ENCODE results near the gene ZNF583.

ZNF583 gene

DNA sequence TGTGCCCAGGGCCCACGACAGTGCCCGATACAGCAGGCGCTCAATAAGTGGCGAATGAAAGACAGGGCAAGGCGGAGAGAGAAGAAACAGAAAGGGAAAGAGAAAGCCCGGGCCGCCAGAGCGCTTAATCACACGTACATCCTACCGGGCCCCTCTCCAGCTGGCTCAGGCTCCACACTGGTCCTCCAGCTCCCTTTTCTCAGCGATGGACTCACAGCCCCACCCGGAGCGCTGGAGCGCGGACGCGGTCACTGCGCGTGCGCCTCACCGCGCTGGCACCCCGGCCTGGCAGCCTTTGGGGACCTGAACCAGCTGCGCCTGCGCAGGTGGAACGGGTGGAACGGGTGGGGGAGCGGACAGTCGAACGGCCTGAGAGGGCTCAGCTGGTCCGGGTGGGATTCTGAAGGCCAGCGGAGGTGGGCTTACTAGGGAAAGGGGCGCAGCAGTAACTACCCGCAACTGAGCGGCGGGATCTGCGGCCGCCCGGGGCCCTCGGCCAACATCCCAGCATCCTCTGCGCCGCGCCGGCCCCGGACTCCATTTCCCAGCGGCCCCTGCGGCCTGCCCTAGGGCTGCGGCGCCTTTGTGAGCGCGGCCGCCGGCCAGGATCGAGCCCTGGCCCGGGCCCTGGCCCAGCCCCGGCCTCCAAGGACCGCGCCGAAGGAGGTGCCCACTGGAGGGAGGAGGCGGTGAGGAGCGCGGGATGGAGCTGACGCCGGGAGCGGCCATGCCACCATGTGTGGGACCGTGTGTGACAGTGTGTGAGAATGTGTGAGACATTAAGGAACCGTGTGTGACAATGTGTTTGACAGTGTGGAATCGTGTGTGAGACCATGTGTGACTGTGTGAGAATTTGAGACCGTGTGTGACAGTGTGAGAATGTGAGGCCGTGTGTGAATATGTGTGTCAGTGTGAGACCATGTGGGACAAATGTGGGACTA is at the start of gene ZNF583:
Gene ZNF583 (plus strand): TSS at position 569 of the 941 bp plus-strand sequence. CDS start 2,783 bp downstream, outside the sequence.
- DNase-seq (ENCODE audit: low read depth): peak; percentile 80

DNA sequence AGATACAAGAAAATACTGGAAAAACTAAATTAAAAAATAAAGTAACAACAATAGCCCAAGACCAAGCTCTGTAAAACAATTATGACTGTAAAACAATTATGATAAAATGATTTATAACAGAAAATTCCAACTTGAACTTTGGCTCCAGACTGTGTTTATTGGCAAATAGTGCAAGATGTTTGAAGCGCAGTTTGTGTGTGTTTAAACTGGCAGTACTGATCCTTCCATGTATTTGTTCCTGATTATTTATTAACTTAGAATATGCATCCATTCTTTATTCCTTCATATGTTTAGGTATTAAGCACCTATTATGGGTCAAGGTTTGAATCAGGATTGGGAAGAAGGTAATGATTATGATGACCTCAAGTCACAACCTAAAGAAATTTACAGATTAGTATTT is 48.6 kb upstream of the ZNF583 start:
- DNase-seq (ENCODE audit: low read depth): no peak

DNA sequence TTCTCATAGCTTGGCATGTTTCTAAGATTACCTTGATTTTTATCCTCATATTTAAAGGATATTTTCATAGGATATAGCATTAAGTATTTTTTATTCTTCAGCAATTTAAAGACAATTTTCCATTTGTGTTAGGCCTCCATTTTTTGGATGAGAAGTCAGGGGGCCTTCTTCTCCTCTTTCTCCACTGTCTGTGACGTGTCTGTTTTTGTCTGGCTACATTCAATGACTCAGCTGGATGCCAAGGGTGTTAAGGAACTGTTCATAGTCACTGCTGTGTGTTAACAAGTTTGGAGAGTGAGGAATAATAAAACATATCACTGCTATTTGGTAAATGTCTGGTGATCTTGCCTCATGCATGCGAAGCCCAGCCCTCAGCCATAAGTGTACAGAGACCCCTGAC is 47.2 kb upstream of the ZNF583 start:
- no peak for DNase-seq (ENCODE audit: low read depth)

DNA sequence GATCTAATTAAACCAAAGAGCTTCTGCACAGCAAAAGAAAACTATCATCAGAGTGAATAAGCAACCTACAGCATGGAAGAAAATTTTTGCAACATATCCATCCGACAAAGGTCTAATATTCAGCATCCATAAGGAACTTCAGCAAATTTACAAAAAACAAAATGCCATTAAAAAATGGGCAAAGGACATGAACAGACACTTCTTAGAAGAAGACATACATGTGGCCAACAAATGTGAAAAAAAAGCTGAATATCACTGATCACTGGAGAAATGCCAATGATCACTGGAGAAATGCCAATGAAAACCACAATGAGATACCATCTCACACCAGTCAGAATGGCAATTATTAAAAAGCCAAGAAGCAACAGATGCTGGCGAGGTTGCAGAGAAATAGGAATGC is 43.3 kb upstream of the ZNF583 start:
- no peak for DNase-seq (ENCODE audit: low read depth)

DNA sequence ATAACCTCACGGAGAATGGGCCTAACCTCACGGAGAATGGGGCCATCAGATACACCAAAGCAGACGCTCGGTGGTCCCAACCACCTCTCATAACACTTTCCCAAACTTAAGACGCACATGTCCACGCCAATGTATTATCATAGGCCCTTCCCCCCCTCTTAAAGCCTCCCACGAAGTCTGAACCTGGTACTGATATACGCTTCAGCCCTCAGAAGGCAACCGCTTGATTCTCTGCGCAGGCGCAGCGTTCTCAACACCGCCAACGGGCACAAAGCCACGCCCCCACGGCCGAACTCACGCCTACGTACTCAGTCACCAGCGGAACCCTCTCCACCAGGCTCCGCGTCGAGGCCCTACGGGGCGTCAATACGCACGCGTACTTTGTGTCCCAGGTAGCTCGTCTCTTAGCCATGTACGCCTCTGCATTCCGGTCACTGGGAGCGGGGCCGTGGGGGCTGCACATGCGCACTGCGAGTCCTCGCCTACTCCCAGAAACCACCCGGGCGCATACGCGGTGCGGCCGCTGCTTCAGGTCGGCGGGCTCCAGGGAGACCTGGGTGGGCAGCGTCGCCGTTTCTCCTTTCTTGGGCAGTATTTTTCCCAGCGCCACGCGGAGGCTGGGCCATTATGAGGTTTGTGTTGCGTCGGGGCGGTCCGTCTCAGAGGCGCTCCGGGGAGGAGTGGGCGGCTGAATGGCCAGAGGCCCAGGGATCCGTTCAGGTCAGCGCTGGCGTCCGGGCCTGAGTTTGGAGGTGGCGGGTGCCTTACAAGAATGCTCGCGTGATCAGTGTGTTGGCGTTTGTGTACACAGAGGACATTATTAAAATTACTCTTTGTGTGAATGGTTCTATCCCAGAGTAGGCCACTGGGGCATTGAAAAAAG is 36.1 kb upstream of the ZNF583 start:
- peak; percentile 33 for DNase-seq (ENCODE audit: low read depth)

DNA sequence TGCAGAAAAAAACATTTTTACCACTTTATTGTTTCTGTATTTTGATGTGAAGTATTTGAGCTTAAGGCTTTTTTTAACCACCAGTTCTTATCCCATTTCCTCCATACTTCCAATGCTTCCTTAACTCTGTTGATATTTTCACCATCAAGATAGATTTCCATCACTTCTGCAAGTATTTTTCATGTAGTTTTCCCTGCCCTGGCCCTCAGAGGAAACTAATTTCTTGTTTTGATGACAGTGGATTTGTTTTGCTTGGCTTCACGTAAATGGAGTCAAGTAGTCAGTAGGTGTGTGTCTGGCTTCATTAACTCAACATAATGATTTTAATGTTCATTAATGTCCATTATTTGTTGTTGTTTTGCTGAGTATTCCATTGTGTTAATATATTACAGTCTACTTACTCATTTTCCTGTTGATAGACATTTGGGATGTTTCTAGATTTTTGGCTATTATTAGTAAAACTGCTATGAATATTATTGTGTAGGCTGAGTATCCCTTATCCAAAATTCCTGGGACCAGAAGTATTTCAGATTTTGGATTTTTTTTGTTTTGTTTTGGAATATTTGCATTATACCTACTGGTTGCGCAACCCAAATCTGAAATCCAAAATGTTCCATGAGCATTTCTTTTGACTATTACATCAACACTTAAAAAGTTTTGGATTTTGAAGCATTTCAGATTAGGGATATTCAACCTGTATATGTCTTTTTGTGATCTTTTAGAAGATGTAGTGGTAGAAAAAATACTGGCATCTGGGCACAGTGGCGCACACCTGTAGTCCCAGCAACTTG is 34.1 kb upstream of the ZNF583 start:
- no peak for DNase-seq (ENCODE audit: low read depth)

DNA sequence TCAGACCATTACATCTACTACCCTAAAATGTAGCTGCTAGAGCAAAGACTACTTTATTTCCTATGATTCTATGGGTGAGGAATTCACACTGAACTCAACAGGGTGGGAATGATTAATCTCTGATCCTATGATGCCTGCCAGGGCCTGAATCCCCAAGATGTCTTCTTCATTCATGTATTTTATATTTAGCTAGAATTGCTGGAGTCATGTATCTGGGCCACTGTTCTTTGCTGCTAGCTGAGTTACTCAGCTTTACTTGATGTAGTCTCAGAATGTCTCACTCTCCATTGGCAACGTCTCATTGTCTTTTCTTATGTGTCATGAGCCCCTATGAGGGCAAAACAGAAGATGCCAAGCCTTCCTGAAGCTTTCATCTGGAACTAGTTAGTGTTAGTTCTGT is 31.9 kb upstream of the ZNF583 start:
- DNase-seq (ENCODE audit: low read depth): no peak

DNA sequence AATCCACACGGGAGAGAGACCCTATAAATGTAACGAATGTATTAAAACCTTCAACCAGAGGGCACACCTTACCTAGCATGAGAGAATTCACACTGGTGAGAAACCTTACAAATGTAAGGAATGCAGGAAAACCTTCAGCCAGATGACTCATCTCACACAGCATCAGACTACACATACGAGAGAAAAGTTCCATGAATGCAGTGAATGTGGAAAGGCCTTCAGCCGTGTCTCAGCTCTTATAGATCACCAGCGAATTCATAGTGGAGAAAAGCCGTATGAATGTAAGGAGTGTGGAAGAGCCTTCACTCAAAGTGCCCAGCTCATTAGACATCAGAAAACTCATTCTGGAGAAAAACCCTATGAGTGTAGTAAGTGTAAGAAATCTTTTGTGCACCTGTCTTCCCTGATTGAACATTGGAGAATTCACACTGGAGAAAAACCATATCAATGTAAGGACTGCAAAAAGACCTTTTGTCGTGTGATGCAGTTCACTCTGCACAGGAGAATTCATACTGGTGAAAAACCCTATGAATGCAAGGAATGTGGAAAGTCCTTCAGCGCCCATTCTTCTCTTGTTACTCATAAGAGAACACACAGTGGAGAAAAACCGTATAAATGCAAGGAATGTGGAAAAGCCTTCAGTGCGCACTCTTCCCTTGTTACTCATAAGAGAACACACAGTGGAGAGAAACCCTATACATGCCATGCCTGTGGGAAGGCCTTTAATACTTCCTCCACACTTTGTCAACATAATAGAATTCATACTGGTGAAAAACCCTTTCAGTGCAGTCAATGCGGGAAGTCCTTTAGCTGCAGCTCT is 26.8 kb upstream of the ZNF583 start:
- DNase-seq (ENCODE audit: low read depth): no peak

DNA sequence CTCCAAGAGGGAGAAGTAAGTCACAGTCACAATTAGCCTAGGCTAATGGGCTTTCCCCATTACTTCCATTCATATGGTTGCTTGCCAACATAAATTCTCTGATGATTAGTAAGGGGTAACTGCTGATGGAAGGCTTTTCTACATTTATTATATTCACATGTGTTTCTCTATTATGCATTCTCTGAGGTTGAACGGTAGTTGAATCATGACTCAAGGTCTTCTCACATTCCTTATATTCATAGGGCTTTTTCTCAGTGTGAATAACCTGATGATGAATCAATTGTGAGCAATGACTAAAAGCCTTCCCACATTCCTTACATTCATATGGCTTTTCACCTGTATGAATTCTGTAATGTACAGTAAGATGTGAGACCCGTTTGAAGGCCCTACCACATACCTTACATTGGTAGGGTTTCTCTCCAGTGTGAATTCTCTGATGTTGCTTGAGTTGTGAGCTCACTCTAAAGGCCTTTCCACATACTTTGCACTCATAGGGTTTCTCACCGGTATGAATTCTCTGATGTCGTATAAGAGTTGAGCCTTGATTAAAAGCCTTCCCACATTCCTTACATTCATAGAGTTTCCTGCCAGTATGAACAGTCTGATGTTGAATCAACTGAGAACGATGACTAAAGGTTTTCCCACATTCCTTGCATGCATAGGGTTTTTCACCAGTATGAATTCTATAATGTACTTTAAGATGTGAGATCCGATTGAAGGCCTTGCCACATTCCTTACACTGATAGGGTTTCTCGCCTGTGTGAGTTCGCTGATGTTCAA is 20.1 kb upstream of the ZNF583 start:
- no peak for DNase-seq (ENCODE audit: low read depth)

DNA sequence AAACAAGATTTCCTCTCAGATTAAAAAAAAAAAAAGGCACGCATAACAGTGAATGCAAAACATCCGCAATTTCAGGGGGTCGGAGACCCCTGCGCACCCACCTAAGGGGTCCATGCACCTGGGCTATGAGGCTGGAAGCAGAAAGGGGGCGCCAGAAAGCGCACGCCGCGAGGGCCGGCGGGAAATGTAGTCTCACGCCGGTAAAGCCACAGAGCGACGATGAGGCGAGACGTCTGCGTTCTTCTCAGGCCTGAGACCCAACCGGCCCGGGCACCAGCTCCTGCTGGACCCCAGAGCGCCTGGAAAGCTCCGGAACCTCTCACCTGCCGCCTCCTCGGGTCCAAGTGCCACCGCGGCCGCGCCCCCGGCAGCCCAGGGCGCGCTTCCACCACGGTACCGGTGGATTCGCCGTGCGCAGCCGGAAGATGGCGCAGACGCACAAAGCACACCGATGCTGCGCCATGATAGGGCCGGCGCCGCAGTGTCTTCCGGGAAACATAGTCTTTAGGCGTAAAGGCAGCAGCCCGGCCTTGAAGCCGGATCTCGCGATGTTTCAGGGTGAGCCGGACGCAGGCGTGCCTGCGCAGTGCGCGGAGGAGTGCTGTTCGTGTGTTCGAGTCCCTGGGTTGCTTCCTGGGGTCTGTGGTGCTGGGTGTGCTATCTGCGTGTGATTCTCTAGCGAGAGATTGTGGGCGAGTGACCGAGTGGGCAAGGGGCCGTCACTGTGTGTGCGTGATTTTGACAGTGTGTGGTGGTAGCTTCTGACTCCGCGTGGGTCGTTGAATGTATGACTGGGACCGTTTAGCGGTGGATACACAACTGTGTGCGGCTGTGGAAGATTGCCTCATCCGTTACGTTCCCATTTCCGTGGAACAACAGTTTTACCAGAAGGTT is 10.8 kb upstream of the ZNF583 start, which contains the start of gene ZNF582:
Gene ZNF582 (minus strand): TSS at position 416 of the 894 bp plus-strand sequence. CDS start 1,782 bp downstream, outside the sequence.
- peak; percentile 80 for DNase-seq (ENCODE audit: low read depth)

DNA sequence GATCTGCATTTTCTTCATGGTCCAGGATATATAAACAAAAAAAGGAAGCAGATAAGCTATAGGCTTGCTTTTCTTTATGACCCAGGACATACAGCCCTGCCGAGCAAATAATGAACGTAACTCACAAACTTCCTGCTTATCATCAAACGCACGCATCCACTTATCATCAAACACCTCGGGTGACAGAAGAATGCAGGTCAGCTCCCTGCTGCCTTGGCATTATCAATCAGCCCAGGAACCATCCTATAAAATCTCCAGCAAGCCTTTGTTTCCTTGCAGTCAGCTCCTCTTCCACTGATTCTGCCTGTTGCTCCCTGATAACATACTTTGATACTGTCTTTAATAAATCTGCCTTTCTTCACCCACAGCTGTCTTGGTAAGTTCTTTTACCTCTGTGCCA is 5.3 kb upstream of the ZNF583 start:
- no peak for DNase-seq (ENCODE audit: low read depth)

DNA sequence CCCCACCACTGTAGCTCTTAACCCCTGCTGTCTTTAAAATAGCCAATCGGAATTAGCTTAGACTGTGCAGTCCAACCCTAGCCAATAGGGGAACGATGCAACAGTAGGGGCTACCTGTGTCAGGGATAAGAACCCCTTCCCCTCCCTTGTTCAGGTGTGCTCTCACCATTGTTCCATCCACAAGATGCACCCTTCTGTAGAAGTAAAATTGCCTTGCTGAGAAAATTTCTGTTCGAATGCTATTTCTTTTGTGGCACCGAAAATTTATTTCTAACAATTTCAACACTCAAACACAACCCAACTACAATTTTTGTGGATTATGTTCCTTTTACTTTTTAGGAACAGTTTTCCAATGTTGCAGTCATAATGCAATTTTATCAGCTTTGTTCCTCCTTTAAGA is 3.6 kb upstream of the ZNF583 start:
- DNase-seq (ENCODE audit: low read depth): no peak

DNA sequence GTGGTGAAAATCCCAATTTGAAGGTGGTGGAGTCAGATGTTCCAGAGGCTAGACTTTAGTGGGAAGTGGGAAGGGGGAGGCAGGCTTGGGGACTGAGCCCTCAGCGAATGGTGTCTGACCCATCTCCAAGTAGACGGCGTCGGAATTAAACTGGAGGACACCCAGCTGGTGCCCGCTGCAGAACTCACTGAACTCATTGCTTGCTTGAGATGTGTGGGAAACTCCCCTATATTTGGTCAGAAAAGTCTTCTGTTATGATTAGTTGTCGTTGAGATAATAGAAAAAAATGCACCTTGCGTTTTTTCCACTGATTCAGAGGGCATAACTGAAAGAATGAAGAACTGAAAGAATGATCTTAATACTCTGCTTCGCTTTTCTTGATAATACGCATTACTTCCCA is 871 bp upstream of the ZNF583 start:
- no peak for DNase-seq (ENCODE audit: low read depth)

DNA sequence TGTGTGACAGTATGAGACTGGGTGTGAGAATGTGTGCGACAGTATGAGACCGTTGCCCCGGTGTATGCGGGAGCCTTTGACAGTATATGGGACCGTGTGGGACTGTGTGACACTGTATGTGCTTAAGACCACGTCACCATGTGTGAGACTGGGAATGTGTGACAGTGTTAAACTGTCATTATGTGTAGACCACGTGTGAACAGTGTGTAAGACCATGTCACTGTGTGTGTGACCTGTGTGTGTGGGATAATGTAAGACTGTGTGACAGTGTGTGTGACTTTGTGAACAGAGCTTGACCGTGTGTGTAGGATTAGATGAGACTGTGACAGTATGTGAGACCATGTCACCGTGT is 549 bp downstream of the ZNF583 start:
- no peak for DNase-seq (ENCODE audit: low read depth)

DNA sequence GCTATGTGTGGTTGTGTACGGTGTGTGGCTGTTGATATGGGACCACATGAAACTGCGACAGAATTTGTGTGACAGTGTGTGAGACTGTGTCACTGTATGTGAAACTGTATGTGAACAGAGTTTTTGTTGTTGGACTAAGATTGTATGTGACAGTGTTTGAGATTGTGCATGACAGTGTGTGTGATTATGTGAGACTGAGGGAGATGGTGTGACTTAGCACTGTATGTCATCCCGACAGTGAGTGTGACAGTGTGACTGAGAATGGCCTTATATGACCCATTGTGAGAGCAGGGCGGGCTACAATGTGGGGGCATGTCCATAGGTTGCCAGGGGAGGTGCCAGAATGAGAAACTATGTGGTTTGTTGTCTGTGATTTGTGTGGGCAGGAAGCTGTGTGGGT is 930 bp downstream of the ZNF583 start:
- DNase-seq (ENCODE audit: low read depth): no peak

DNA sequence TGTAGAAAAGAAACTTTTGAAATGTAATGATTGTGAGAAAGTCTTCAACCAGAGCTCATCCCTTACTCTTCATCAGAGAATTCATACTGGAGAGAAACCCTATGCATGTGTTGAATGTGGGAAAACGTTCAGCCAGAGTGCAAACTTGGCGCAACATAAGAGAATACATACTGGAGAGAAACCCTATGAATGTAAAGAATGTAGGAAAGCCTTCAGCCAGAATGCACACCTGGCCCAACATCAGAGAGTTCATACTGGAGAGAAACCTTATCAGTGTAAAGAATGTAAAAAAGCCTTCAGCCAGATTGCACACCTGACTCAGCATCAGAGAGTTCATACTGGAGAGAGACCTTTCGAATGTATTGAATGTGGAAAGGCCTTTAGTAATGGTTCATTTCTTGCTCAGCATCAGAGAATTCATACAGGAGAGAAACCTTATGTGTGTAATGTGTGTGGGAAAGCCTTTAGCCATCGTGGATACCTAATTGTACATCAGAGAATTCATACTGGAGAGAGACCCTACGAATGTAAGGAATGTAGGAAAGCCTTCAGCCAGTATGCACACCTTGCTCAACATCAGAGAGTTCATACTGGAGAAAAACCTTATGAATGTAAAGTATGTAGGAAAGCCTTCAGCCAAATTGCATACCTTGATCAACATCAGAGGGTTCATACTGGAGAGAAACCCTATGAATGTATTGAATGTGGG is 19.3 kb downstream of the ZNF583 start:
- DNase-seq (ENCODE audit: low read depth): no peak

DNA sequence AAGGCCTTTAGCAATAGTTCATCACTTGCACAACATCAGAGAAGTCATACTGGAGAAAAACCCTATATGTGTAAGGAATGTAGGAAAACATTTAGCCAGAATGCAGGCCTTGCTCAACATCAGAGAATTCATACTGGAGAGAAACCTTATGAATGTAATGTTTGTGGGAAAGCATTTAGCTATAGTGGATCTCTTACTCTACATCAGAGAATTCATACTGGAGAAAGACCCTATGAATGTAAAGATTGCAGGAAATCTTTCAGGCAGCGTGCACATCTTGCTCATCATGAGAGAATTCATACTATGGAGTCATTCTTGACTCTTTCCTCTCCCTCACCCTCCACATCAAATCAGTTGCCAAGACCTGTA is 19.8 kb downstream of the ZNF583 start:
- no peak for DNase-seq (ENCODE audit: low read depth)

DNA sequence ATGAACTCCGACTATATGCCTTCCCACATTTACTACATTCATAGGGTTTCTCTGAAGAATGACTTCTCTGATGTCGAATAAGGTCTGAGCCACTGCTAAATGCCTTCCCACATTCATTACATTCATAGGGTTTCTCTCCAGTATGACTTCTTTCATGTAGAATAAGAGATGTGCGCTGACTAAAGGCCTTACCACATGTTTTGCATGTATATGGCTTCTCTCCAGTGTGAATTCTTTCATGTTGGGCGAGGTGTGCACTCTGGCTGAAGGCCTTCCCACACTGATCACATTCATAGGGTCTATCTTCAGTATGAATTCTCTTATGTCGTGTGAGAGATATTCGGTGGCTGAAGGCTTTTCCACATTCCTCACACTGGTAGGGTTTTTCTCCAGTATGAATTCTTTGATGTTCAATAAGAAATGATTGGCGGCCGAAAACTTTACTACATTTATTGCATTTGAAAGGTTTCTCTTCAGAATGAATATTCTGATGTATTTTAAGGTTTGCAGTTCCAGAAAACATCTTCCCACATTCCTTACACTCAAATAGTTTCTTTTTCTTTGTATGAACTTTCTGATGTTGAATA is 37.2 kb downstream of the ZNF583 start:
- no peak for DNase-seq (ENCODE audit: low read depth)

Measured in T-helper 22 cell (primary cell).